A549 treated with dexamethasone at 1 μM for 4 hours (cell line): ENCODE measurements around the gene GLT1D1. TPM values are rescaled to one million over a fixed set of nuclear protein-coding genes. Genes with fewer than 3 reads are reported as not detected.

Source experiments
- total RNA-seq: library from RNA; stranded (reverse); fragments of 200-300 nt; extraction: Qiagen RNA extraction; gene quantifications from 5 replicates; pipeline ENCODE4 v1.2.3, GENCODE V29; 2022

GLT1D1 gene
- total RNA-seq, result not detected in 5 replicates

GRCh38 chr12:128852885-128853599 lies at the start of gene GLT1D1:
TSS of gene GLT1D1 (plus strand) at chr12:128853478. CDS start at chr12:128853582, 104 bp downstream.

GRCh38 chr12:128823916-128824839 lies 29.1 kb upstream of the GLT1D1 start, which contains the start of gene SLC15A4:
TSS of gene SLC15A4 (minus strand) at chr12:128823958. CDS start at chr12:128823943, 15 bp downstream.

Other genes with a start within 250 kb of the GLT1D1 start
- gene SLC15A4, start 29.5 kb upstream of the GLT1D1 start, total RNA-seq, result 17.5 to 26.6 TPM (median 24.0 TPM) in 5 replicates